ENCODE measurements around the gene OR10A6.

OR10A6 gene

GRCh38 chr11:7931168-7931567, at the start of gene OR10A6:
OR10A6 (minus strand) TSS chr11:7931268; CDS start chr11:7928662, 2,606 bp downstream.
- DNase-seq (ENCODE audit: low read depth in 2 of 2): no peak

DNA sequence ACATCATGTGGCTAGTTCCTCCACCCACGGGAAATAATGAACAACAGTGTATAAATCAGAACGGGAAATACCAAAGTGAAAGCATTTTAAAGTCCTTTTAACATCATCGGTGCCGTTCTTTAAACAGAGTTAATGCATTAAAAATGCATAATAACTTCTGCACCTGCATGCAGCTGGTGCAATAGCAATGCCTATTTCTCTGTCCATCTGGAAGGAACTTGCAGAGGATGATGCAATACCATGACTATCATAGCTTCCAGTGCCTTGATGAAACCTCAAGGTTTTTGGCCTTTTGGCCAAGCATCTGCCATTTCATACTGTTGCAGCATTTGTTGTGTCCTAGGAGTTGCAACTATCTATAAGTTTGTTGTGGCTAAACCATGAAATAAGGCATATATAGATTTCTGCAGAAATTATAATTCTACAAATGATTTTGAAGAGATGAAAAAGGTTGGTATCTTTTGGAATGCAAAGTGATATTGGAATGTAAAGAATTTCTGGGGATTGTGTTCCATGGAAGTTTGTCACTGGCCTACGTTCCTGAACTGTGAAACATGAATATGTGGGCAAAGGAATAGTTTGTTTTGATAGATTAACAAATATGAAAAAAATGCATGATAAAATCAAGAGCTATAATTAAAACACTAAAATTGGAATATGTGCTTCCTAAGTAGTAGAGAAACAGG, 46.3 kb upstream of the OR10A6 start:
- peak; percentile 70 to 72 for DNase-seq (ENCODE audit: low read depth in 2 of 2)

DNA sequence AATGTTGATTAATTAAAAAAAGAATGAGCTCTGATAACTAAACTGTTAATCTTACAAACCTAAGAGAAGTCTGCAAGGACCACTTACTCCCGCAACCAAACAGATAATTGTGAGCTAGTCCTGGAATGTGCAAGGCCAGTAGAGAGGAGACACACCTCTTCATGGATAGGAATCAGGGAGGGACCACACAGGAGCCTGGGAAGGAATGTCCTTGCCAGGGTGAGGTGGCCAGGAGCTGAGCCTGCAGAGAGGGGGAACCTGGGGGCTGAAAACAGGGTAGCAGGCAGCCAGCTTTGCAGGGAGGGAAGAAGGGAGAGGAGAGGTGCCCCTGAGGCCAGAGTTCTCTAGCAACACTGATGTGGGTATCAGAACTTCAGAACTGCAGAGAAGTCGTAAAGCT, 43.6 kb upstream of the OR10A6 start:
- DNase-seq (ENCODE audit: low read depth in 2 of 2): no peak

GRCh38 chr11:7973011-7973410, 41.9 kb upstream of the OR10A6 start:
- DNase-seq (ENCODE audit: low read depth in 2 of 2): no peak

- DNase-seq (ENCODE audit: low read depth in 2 of 2): no peak
Measured at GRCh38 chr11:7971846-7972245, 40.8 kb upstream of the OR10A6 start.

DNA sequence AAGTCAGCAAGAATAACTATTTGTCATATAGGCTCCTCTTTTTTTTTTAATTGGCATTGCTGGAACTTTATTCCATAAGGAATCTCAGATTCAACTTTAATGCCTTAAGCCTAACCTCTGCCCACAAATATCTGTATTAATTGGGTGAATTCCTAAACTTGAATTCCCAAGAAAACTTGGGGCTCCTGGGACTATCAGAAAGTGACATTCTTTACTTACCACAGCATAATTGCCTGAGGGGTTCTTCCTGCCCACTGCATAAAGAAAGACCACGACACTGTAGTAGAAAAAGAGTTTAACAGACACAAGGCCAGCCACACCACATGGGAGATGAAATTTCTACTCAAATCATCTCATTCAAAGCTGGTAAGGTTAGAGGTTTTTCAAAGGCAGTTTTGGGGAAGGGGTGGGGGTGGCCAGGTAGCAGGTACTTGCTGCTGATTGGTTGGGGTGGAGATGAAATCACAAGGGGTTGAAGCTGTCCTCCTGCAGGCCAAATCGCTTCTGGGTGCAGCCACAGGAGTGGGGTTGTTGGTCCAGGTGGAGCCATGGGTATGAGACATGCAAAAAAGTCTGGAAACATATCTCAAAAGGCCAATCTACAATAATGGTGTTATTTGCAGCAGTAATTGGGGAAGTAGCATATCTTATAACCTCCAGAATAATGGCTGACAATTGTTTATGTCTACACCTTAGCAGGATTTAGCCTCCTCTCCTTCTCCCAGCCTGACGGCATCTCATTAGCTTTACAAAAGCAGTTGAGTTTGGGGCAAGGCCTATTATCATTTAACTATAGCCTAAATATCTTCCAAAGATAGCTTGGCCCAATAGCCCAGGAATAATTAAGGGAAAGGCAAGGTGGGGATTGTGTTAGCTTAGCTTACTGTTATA, 38.9 kb upstream of the OR10A6 start:
- DNase-seq (ENCODE audit: low read depth in 2 of 2): peak in 1 of 2 experiments; percentile 20

DNA sequence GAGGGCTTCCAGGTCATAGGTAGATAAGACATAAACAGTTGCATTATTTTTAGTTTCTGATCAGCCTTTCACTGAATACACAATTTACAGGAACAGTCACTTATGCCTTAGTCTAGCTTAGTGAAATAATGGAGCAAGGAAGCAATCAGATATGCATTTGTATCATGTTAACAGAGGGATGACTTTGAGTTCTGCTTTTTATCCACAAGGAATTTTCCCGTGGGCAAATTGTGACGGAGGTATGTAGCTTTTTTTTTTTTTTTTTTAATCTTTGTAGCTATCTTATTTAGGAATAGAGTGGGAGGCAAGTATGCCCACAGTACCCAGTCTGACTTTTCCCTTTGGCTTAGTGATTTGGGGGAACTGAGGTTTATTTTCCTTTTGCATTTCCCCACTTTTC, 37.6 kb upstream of the OR10A6 start:
- DNase-seq (ENCODE audit: low read depth in 2 of 2): no peak

DNA sequence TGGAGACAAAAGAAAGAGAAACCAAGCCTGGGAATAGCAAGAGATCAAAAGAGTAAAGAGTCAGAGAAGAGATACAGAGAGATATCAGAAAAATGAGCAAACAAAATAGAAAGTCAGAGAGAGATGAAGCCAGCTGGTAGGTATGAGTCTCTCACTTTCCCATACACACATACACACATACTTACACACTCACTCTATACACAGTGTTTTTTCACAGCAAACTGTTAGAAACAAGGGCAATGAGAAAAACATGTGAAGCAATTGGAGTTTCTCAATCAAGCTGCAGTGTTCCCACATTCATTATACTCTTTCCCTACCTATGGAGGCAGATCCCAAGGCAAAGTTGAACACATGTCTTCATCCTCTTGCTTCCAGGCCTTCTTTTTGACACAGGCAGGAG, 36.8 kb upstream of the OR10A6 start:
- DNase-seq (ENCODE audit: low read depth in 2 of 2): no peak

DNA sequence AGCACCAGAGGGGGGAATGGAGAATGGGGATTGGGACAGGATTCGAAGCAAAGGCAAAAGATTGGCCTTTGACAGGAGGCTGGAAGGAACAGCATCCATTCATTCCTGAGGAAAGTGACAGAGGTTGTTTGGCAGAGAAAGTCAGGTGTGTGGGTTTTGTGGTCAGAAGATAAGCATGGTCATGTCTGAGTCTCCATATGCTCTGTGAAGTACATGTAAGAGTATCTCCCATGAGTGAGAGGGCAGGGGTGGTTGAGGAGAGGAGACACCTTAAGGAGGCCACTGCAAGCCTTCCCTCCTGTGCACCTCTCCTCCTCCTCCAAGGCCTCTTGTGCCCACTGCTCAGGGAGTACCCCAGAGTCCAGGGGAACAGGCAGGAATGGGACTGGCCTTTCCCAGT, 36.0 kb upstream of the OR10A6 start:
- DNase-seq (ENCODE audit: low read depth in 2 of 2): no peak

DNA sequence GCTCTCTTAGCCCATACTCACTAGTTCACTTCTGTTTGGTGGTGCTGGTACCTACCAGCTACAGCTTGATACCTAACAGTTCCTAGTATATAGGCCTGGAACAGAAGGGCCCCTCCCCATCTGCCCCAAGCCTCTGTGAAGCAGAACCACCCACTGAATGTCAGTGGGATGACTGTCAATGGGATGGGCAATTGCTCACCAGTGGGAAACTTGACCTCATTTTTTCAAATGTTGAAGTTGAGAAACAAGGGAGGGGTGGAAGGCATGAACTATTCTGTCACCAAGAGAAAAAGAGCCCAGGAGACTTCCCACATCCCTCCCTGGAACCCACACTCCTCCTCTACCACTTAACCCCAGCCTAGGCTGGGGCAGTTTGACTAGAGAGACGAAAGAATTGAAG, 34.3 kb upstream of the OR10A6 start, which contains the start of gene NLRP10:
TSS of gene NLRP10 (minus strand) at position 62 of the 400 bp plus-strand sequence. CDS start 1,952 bp downstream, outside the sequence.
- DNase-seq (ENCODE audit: low read depth in 2 of 2): peak; percentile 27 to 35

- peak; percentile 21 to 29 for DNase-seq (ENCODE audit: low read depth in 2 of 2)
Measured at GRCh38 chr11:7964873-7965272, 33.8 kb upstream of the OR10A6 start.

DNA sequence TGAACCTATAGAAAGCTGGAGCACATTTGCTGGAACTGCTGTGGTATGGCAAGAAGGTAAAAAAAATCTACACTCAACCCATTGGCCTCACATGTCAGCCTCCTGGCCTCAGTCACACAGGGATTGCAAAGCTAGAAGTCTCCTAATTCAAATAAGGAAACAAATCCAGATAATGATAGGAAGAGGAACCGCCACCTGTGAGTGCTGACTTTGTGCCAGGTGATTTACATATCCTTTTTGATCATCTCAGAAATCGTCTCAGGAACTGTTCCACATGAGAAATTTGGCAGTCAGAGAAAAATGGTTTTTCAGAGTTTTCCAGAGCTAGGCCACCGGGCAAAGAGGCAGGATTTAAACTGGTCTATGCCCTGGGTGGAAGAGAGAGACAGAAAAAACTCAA, 33.2 kb upstream of the OR10A6 start:
- DNase-seq (ENCODE audit: low read depth in 2 of 2): no peak

- DNase-seq (ENCODE audit: low read depth in 2 of 2): no peak
Measured at GRCh38 chr11:7955191-7955590, 24.1 kb upstream of the OR10A6 start.

GRCh38 chr11:7949934-7950333, 18.9 kb upstream of the OR10A6 start:
- DNase-seq (ENCODE audit: low read depth in 2 of 2): no peak

DNA sequence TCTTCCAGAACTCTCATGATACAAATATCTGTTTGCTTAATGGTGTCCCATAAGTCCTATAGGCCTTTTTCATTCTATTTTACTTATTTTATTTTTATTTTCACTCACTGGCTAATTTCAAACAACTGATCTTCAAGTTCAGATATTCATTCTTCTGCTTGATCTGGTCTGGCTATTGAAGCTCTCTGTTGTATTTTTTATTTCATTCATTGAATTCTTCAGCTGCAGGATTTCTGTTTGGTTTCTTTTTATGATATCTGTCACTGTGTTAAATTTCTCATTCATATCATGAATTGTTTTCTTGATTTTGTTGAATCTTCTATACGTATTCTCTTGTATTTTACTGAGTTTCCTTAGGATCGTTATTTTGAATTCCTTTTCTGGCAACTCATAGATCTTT, 13.1 kb upstream of the OR10A6 start:
- no peak for DNase-seq (ENCODE audit: low read depth in 2 of 2)

DNA sequence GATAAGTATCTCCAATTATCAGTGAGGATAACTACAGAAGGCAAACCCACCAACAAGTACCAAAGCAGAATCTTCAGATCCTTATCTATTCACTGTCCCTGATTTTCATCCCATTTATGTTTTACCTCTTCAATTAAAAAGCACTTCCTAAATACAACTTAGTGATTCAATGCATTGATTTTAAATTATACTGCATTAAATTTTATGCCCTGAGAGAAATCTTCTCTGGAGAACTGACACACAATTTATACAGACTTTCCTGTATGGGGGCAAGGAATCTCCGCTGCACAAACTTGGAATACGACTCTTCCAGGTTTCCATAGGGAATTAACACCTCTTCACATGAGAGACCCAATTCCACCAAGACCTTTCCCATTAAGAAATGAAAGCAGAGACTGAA, 10.5 kb upstream of the OR10A6 start, which contains the start of gene OR10A3:
TSS of gene OR10A3 (minus strand) at position 101 of the 400 bp plus-strand sequence. CDS start 2,188 bp downstream, outside the sequence.
- no peak for DNase-seq (ENCODE audit: low read depth in 2 of 2)

GRCh38 chr11:7941146-7941545, 10.1 kb upstream of the OR10A6 start:
- no peak for DNase-seq (ENCODE audit: low read depth in 2 of 2)

GRCh38 chr11:7936615-7937014, 5.5 kb upstream of the OR10A6 start:
- DNase-seq (ENCODE audit: low read depth in 2 of 2): no peak

DNA sequence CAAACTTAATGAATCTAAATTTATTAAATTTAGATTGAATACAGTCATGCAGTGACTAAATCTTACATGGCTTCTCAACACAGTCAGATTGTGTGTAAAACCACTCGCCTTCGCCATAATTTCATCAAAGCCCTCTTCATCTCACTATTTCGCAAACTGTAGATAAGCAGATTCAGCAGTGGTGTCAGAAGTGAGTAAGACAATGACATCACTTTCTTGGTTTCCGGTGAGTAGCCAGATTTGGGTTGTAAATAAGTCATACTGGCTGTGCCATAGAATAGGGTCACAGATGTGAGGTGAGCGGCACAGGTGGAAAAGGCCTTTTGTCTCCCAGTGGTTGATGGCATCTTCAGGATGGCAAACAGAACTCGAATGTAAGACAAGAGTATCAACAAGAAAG, 3.4 kb downstream of the OR10A6 start:
- DNase-seq (ENCODE audit: low read depth in 2 of 2): no peak

DNA sequence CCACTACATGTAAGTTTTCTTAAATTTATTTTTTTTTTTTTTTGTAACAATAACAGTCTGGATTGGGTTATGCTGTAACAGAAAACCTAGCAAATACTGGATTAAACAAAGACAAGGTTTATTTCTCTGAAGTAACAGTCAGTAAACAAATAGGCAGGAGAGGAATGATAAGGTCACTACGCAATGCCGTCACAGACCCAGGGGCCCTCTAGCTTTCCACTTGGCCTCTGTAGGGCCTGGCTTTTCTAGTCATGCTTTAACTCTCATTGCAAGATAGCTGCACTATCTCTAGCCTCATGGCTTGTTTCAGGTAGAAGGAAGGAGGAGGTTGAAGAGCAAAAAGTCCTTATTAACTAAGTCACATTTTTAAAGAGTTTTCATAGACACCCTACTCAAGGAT, 6.5 kb downstream of the OR10A6 start:
- DNase-seq (ENCODE audit: low read depth in 2 of 2): no peak

GRCh38 chr11:7918141-7918540, 12.9 kb downstream of the OR10A6 start:
- no peak for DNase-seq (ENCODE audit: low read depth in 2 of 2)

DNA sequence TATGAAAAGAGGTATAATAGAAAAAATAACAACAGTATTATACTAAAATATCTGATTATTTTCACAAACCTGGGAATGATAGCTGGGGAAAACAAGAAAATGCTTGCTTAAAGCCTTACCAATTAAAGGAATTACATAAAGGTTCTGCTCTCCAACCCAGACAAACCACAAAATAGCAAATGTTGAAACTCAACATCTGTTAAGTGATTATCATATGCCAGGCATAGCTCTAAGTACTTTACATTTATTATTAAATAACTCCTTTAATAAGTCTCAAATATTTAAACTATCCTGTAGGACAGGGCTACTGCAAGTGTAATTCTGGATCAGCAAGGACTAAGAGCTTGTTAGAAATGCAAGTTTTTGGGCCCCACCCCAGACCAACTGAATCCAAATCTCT, 20.1 kb downstream of the OR10A6 start:
- DNase-seq (ENCODE audit: low read depth in 2 of 2): no peak

DNA sequence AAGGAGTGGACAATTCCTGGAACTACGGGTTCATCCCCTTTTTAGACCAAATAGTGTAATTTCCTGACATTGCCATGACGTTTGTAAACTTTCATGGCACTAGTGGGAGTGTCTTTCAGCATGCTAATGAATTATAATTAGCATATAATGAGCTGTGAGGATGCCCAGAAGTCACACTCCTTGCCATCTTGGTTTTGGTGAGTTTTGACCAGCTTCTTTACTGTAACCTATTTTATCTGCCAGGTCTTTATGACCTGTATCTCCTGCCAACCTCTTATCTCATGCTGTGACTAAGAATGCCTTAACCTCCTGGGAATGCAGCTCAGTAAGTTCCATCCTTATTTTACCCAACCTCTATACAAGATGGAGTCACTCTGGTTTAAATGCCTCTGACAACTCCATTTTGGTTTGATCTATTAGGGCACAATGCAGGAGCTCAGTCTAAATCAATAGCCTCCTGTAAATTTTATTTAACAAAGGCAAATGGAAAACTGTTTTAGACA, 20.7 kb downstream of the OR10A6 start:
- no peak for DNase-seq (ENCODE audit: low read depth in 2 of 2)

Measured in fibroblast of skin of left quadriceps (primary cell).